ENCODE results near the gene HERC5. TPM values are rescaled to one million over a fixed set of nuclear protein-coding genes. Genes with fewer than 3 reads are reported as not detected.

HERC5 gene
- total and polyA plus RNA-seq, 2 donors (not counting 1 experiment from before 2014, with no cell fraction given), result 0.23 to 3.3 TPM

GRCh38 chr4:88411491-88412096 lies 45.3 kb upstream of the HERC5 start:
- H3K27ac ChIP-seq (ENCODE audit: insufficient read depth, low read length), result no peak overlapping the region
- H3K9ac ChIP-seq (ENCODE audit: insufficient read depth, low read length), result no peak overlapping the region
- H3K36me3 ChIP-seq (ENCODE audit: control insufficient read depth, insufficient read depth, low read length), result no peaks in the 10 kb centered on the region
- H4K20me1 ChIP-seq (ENCODE audit: control insufficient read depth, extremely low read depth, insufficient read depth, low read length), result no peaks in the 10 kb centered on the region
- no peak for TF ChIP-seq CTCF (conservative IDR thresholded peaks at IDR 0.05 in 1 of 2, IDR thresholded peaks at IDR 0.05 in 1 of 2; ENCODE audit: low read depth in 1 of 2, low read length in 2 of 2)
- no peak for TF ChIP-seq EZH2 (IDR thresholded peaks at IDR 0.05; ENCODE audit: low read length, missing control alignments)
- no peaks in the 10 kb centered on the region for H3K4me1 ChIP-seq (ENCODE audit: control insufficient read depth, extremely low read depth, insufficient read depth, low read length)
- no peaks in the 10 kb centered on the region for H3K79me2 ChIP-seq (ENCODE audit: control insufficient read depth, insufficient read depth, low read length)
- H3K27me3 ChIP-seq (ENCODE audit: control insufficient read depth, insufficient read depth, low read length), result no peaks in the 10 kb centered on the region
- no peak overlapping the region for H3K4me2 ChIP-seq (ENCODE audit: extremely low read depth, insufficient read depth, low read length)
- no peak overlapping the region for H3K4me3 ChIP-seq (replicated peaks in 1 of 4; ENCODE audit: control extremely low read depth in 1 of 4, insufficient read depth in 1 of 4, low read depth in 3 of 4, low read length in 4 of 4)
- H3K9me3 ChIP-seq (ENCODE audit: control insufficient read depth, insufficient read depth, low read depth, low read length), result no peaks in the 10 kb centered on the region
- H2AFZ ChIP-seq (ENCODE audit: low read length), result no peak overlapping the region
- no peak for DNase-seq (ENCODE audit: low read depth in 2 of 2)

- Histone ChIP-seq H3K9me3 (ENCODE audit: control insufficient read depth, insufficient read depth, low read depth, low read length) (no peaks in the 10 kb centered on the region), H3K27ac (ENCODE audit: insufficient read depth, low read length) (no peak overlapping the region), H3K79me2 (ENCODE audit: control insufficient read depth, insufficient read depth, low read length) (no peaks in the 10 kb centered on the region), H3K4me1 (ENCODE audit: control insufficient read depth, extremely low read depth, insufficient read depth, low read length) (no peaks in the 10 kb centered on the region), H3K4me2 (ENCODE audit: extremely low read depth, insufficient read depth, low read length) (no peak overlapping the region), H3K9ac (ENCODE audit: insufficient read depth, low read length) (no peak overlapping the region), H4K20me1 (ENCODE audit: control insufficient read depth, extremely low read depth, insufficient read depth, low read length) (no peaks in the 10 kb centered on the region), H3K36me3 (ENCODE audit: control insufficient read depth, insufficient read depth, low read length) (no peaks in the 10 kb centered on the region), H3K27me3 (ENCODE audit: control insufficient read depth, insufficient read depth, low read length) (no peaks in the 10 kb centered on the region), H2AFZ (ENCODE audit: low read length) (no peak overlapping the region), H3K4me3 (replicated peaks in 1 of 4; ENCODE audit: control extremely low read depth in 1 of 4, insufficient read depth in 1 of 4, low read depth in 3 of 4, low read length in 4 of 4) (no peak overlapping the region)
- no peak for DNase-seq (ENCODE audit: low read depth in 2 of 2)
- TF ChIP-seq EZH2 (IDR thresholded peaks at IDR 0.05; ENCODE audit: low read length, missing control alignments) (no peak), CTCF (conservative IDR thresholded peaks at IDR 0.05 in 1 of 2, IDR thresholded peaks at IDR 0.05 in 1 of 2; ENCODE audit: low read depth in 1 of 2, low read length in 2 of 2) (no peak)
Measured at GRCh38 chr4:88413801-88414200, 43.1 kb upstream of the HERC5 start.

DNA sequence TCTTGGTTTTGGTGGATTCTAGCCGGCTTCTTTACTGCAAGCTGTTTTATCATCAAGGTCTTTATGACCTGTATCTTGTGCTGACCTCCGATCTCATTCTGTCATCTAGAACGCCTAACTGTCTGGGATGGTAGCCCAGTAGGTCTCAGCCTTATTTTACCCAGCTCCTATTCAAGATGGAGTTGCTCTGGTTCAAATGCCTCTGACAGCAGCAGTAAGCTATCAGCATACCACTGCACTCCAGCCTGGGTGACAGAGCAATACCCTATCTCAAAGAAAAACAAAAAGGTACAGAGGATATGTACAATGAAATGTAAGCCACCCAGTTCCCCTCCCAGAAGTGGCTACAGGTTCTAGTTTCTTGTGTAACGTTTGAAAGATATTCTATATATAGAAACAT lies 42.2 kb upstream of the HERC5 start:
- Histone ChIP-seq H3K27ac (ENCODE audit: insufficient read depth, low read length) (no peak overlapping the region), H3K4me1 (ENCODE audit: control insufficient read depth, extremely low read depth, insufficient read depth, low read length) (no peaks in the 10 kb centered on the region), H3K9me3 (ENCODE audit: control insufficient read depth, insufficient read depth, low read depth, low read length) (no peaks in the 10 kb centered on the region), H2AFZ (ENCODE audit: low read length) (no peak overlapping the region), H3K4me2 (ENCODE audit: extremely low read depth, insufficient read depth, low read length) (no peak overlapping the region), H3K4me3 (replicated peaks in 1 of 4; ENCODE audit: control extremely low read depth in 1 of 4, insufficient read depth in 1 of 4, low read depth in 3 of 4, low read length in 4 of 4) (no peak overlapping the region), H4K20me1 (ENCODE audit: control insufficient read depth, extremely low read depth, insufficient read depth, low read length) (no peaks in the 10 kb centered on the region), H3K27me3 (ENCODE audit: control insufficient read depth, insufficient read depth, low read length) (no peaks in the 10 kb centered on the region), H3K9ac (ENCODE audit: insufficient read depth, low read length) (no peak overlapping the region), H3K36me3 (ENCODE audit: control insufficient read depth, insufficient read depth, low read length) (no peaks in the 10 kb centered on the region), H3K79me2 (ENCODE audit: control insufficient read depth, insufficient read depth, low read length) (no peaks in the 10 kb centered on the region)
- TF ChIP-seq EZH2 (IDR thresholded peaks at IDR 0.05; ENCODE audit: low read length, missing control alignments) (no peak), CTCF (conservative IDR thresholded peaks at IDR 0.05 in 1 of 2, IDR thresholded peaks at IDR 0.05 in 1 of 2; ENCODE audit: low read depth in 1 of 2, low read length in 2 of 2) (no peak)
- no peak for DNase-seq (ENCODE audit: low read depth in 2 of 2)
